ENCODE results near the gene CNTNAP2.

The CNTNAP2 gene

GRCh38 chr7:148371280-148371937 is 2254.8 kb downstream of the CNTNAP2 start:
- no peak for TF ChIP-seq CTCF (conservative IDR thresholded peaks at IDR 0.05)
- no peak overlapping the region for H3K27ac ChIP-seq

- no peak for TF ChIP-seq CTCF (conservative IDR thresholded peaks at IDR 0.05)
- no peak overlapping the region for H3K27ac ChIP-seq
Observed at GRCh38 chr7:148374396-148375259, 2258.0 kb downstream of the CNTNAP2 start.

GRCh38 chr7:148379677-148380076 is 2263.1 kb downstream of the CNTNAP2 start:
- no peak overlapping the region for H3K27ac ChIP-seq
- TF ChIP-seq CTCF (conservative IDR thresholded peaks at IDR 0.05), result no peak

GRCh38 chr7:148380596-148381419 is 2264.2 kb downstream of the CNTNAP2 start:
- no peak for TF ChIP-seq CTCF (conservative IDR thresholded peaks at IDR 0.05)
- H3K27ac ChIP-seq, result no peak overlapping the region

GRCh38 chr7:148382596-148382995 is 2266.0 kb downstream of the CNTNAP2 start:
- no peak for TF ChIP-seq CTCF (conservative IDR thresholded peaks at IDR 0.05)
- no peak overlapping the region for H3K27ac ChIP-seq

- H3K27ac ChIP-seq, result no peak overlapping the region
- TF ChIP-seq CTCF (conservative IDR thresholded peaks at IDR 0.05), result no peak
Observed at GRCh38 chr7:148383651-148384050, 2267.1 kb downstream of the CNTNAP2 start.

All from VCaP (cell line).